Progenitor cell of endocrine pancreas (in vitro differentiated cells): ENCODE measurements around the gene EPB41L4B. TPM values are rescaled to one million over a fixed set of nuclear protein-coding genes. Genes with fewer than 3 reads are reported as not detected.

ENCODE experiments used
- DNase-seq: peaks from one replicate; pipeline ENCODE4 v3.0.0; 2021; ENCODE audit warnings: low spot score; ENCODE audit not compliant: unreplicated experiment
- H3K27ac Mint-ChIP-seq: 2 replicates; pipeline ENCODE4 v1.8.0; 2021; ENCODE audit warnings: mild to moderate bottlenecking, moderate library complexity, mixed read lengths
- H3K27me3 Mint-ChIP-seq: 2 replicates; pipeline ENCODE4 v1.8.0; 2021; ENCODE audit warnings: mixed read lengths
- H3K36me3 Mint-ChIP-seq: 2 replicates; pipeline ENCODE4 v1.8.0; 2022; ENCODE audit warnings: mixed read lengths; ENCODE audit not compliant: insufficient read depth
- H3K4me1 Mint-ChIP-seq: 2 replicates; pipeline ENCODE4 v1.8.0; 2021; ENCODE audit warnings: low read depth, mixed read lengths
- H3K4me3 Mint-ChIP-seq: 2 replicates; pipeline ENCODE4 v1.8.0; 2021; ENCODE audit warnings: low read depth, mild to moderate bottlenecking, moderate library complexity, mixed read lengths
- H3K9me3 Mint-ChIP-seq: 2 replicates; pipeline ENCODE4 v1.8.0; 2021; ENCODE audit warnings: low read depth, mixed read lengths
- CTCF ChIP-seq: fragments of 200-600 bp; sonication (generic); IDR thresholded peaks from one replicate; pipeline ENCODE4 v1.5.0; 2021; ENCODE audit warnings: antibody characterized with exemption, mild to moderate bottlenecking; ENCODE audit not compliant: unreplicated experiment
- total RNA-seq: library from RNA; stranded (reverse); gene quantifications from 2 replicates; pipeline ENCODE4 v1.2.1, GENCODE V29; 2021

Gene EPB41L4B
- total RNA-seq, 1 donor from 2014 or later: 7.7 TPM

- no peak for DNase-seq
- Mint-ChIP-seq H3K27me3 (no peaks in the 10 kb centered on the region), H3K36me3 (no peaks in the 10 kb centered on the region), H3K9me3 (no peaks in the 10 kb centered on the region), H3K4me1 (no peaks in the 10 kb centered on the region), H3K27ac (peak overlapping the region; percentile 50), H3K4me3 (no peak overlapping the region)
- no peak for TF ChIP-seq CTCF
These were observed 38.6 kb downstream of the EPB41L4B start for GRCh38 chr9:109282302-109282701.

GRCh38 chr9:109281518-109281917, 39.3 kb downstream of the EPB41L4B start:
- DNase-seq: no peak
- no peaks in the 10 kb centered on the region for H3K27me3 Mint-ChIP-seq
- no peaks in the 10 kb centered on the region for H3K36me3 Mint-ChIP-seq
- H3K27ac Mint-ChIP-seq: no peak overlapping the region
- no peak overlapping the region for H3K4me3 Mint-ChIP-seq
- no peaks in the 10 kb centered on the region for H3K4me1 Mint-ChIP-seq
- H3K9me3 Mint-ChIP-seq: no peaks in the 10 kb centered on the region
- no peak for TF ChIP-seq CTCF

- Mint-ChIP-seq H3K4me3 (no peak overlapping the region), H3K4me1 (peaks cover 11% of the 10 kb centered on the region), H3K27ac (no peak overlapping the region), H3K27me3 (no peaks in the 10 kb centered on the region), H3K9me3 (no peaks in the 10 kb centered on the region), H3K36me3 (no peaks in the 10 kb centered on the region)
- no peak for TF ChIP-seq CTCF
- no peak for DNase-seq
These were observed 42.0 kb downstream of the EPB41L4B start for GRCh38 chr9:109278848-109279247.

GRCh38 chr9:109278216-109278615, 42.6 kb downstream of the EPB41L4B start:
- Mint-ChIP-seq H3K27ac (no peak overlapping the region), H3K9me3 (no peaks in the 10 kb centered on the region), H3K4me3 (no peak overlapping the region), H3K27me3 (no peaks in the 10 kb centered on the region), H3K4me1 (peaks cover 11% of the 10 kb centered on the region), H3K36me3 (no peaks in the 10 kb centered on the region)
- DNase-seq: no peak
- no peak for TF ChIP-seq CTCF

- Mint-ChIP-seq H3K4me1 (peaks cover 11% of the 10 kb centered on the region), H3K36me3 (no peaks in the 10 kb centered on the region), H3K27ac (no peak overlapping the region), H3K4me3 (no peak overlapping the region), H3K27me3 (no peaks in the 10 kb centered on the region), H3K9me3 (no peaks in the 10 kb centered on the region)
- TF ChIP-seq CTCF: no peak
- no peak for DNase-seq
These were observed 43.4 kb downstream of the EPB41L4B start for GRCh38 chr9:109277451-109277850.
